ENCODE results near the gene PIANP.

DNA sequence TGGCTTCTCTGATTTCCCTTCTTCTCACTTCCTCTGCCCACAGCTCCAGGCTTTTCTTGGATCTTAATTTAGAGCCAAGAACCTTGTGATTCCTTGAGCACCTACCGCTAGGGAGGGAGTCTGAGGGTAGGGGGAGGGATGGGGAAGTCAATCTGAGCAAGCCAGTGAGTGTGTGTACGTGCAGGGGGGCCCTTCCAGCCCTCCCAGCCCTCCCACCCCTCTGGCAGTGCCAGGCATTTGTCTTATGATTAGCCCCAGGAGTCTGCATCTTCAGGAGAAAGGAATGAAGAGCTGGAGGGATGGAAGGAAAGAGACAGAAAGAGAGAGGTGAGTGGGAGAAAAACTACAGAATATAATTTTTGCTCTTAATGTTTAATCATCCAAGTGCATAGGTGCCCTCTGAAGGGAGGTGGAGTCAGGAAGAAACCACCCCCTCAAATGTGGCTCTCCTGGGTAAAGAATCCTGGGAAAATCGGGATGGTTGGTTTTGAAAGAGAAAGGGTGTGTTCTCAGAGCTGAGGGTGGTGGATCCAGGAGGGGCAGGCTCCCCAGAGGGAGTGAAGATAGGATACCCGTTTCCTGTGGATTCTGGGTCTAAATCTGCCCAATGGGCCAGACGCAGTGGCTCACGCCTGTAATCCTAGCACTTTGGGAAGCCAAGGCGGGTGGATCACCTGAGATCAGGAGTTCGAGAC, 2.1 kb downstream of the PIANP start:
- TF ChIP-seq, protein P1, sequence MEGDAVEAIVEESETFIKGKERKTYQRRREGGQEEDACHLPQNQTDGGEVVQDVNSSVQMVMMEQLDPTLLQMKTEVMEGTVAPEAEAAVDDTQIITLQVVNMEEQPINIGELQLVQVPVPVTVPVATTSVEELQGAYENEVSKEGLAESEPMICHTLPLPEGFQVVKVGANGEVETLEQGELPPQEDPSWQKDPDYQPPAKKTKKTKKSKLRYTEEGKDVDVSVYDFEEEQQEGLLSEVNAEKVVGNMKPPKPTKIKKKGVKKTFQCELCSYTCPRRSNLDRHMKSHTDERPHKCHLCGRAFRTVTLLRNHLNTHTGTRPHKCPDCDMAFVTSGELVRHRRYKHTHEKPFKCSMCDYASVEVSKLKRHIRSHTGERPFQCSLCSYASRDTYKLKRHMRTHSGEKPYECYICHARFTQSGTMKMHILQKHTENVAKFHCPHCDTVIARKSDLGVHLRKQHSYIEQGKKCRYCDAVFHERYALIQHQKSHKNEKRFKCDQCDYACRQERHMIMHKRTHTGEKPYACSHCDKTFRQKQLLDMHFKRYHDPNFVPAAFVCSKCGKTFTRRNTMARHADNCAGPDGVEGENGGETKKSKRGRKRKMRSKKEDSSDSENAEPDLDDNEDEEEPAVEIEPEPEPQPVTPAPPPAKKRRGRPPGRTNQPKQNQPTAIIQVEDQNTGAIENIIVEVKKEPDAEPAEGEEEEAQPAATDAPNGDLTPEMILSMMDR (conservative IDR thresholded peaks at IDR 0.05) = no peak
- no peak for TF ChIP-seq EZH2 (IDR thresholded peaks at IDR 0.05; ENCODE audit: low read depth)
